A549 (cell line): Measurements from ENCODE around the gene SASS6.

Source experiments
- CTCF ChIP-seq: fragments of >200 bp; sonication (Bioruptor Twin); formaldehyde crosslinking; IDR thresholded peaks from 3 replicates; pipeline ENCODE4 v1.5.1; 2016
- JUN ChIP-seq, 2 experiments: fragments of >200 bp; sonication (Bioruptor Twin); formaldehyde crosslinking; IDR thresholded peaks; 2 replicates in 1 of 2; 3 replicates in 1 of 2; pipeline ENCODE4 v1.6.1; 2016 to 2017

- TF ChIP-seq CTCF: no peak
- no peak for TF ChIP-seq JUN (IDR thresholded peaks at IDR 0.05)
Observed at GRCh38 chr1:100037656-100037926, 95.1 kb downstream of the SASS6 start.
